CD4-positive, alpha-beta T cell treated with Interleukin-1 beta for 1 hour (primary cell): ENCODE results near the gene SPARC.
A peak's percentile ranks its signal among the peaks of the same experiment; 100 is the strongest.

Experiments used
- DNase-seq, 2 donors: peaks; one replicate each; pipeline ENCODE4 v3.0.0-alpha.2; 2020 to 2022

SPARC gene

DNA sequence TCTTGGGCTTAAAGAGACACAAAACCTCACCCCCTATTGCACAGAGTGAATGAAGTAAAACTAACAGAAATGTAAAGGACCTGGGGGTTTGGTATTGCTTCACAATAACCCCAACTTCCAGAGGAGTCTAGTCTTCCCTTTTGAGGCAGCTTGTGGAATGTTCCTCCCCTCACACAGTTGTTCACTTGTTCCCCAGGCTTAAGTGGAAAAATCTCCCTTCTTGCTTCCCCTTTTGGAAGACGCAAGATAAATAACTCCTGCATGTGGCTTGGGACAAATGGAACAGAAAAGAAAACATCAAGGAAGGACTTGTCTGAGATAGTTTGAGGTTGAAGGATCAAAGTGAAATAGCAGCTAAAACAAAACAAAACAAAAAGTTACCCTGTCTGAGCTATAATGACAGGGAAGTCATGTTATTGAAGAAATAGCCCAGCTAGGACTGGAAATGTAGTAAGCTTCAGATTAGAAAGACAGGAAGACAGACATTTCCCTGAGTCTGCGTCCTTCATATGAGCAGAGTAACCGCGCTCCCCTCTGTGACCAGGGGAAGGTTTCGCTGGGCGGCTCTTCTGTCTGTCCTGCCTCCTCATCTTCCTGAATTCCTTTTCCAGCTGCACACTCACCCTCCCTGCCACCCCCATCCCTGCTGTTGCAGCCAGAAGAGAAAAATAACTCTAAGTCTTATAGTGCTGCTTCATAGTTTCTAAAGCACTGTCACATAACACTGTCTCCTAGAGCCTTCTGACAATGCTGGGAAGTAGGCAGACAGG lies 8.8 kb downstream of the SPARC start:
- DNase-seq: no peak

- DNase-seq: no peak
Measured at GRCh38 chr5:151676719-151677118, 10.0 kb downstream of the SPARC start.

DNA sequence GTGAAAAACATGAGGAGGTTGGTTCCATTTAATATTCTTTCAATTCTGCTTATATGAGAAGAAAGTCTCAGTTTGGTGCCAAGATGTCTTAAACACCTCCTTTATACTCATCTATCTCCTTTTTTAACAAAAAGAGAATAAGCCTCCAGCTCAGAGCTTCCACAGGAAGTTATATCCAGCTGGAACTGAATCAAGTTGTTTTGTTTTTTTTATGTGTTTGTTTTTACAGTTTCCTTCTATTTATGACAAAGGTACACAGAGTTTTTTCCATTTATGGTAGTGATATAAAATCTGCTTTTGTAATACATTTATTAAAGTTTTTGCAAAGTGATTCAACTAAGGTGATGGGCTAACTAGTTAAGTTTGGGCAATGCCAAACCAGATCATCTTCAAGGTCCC lies 10.4 kb downstream of the SPARC start:
- no peak for DNase-seq

GRCh38 chr5:151675611-151676313 lies 11.0 kb downstream of the SPARC start:
- no peak for DNase-seq

DNA sequence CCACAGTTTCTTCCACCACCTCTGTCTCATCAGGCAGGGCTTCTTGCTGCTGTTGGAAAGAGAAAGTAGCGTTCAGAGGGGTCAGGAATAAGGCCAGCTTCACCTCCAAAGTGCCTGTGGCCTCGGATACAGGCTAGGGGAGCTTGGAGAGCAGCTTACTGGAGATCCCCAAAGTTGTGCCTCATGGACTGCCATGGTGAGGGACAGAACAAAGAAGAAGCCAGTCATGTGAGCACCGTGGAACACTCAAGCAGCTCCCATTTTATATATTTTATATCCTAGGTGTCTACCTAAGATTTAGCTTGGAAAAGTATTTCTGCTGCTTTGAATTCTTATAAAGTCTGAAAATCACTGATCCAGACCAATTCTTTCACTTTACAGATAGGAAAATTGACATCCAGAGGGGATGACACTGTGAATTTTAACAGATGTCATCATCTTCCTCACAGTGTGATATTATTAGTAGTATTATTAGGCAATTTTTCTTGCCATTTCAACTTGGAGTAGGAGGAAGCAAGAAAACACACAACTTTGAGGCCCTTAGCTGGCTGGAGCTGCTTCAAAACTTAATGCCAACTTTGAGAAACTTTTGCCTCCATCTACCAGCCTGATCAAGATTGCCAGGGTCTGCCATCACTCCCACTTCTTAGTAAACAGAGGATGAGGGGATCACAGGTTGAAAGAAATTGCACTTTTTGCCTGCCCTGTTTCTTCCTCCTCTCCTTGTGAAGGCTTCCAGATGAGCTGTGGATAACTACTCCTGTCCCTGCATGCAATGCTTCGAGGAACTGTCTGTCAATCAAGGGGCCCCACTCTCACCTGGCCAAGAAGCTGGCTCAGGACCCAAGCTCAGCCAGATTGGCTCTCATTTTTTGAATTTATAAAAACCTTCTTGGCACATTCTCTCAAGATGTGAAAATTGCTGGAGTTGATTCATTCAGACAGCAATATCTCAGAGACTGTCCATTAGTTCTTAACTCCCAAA lies 11.8 kb downstream of the SPARC start:
- no peak for DNase-seq

DNA sequence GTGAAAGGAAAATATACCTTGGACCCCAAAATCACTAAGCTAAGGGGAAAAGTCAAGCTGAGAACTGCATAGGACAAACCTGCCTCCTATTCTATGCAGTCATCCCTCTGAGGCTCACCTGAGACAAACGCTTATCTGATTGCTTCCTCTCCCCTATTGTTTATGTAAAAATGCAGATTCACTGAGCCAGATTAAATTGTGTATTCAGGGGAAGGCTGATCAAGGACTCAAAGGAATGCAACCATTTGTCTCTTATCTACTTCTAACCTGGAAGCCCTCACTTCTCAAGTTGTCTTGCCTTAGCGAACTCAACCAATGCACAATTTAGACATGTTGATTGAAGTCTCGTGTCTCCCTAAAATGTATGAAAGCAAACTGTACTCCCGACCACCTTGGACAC lies 13.3 kb downstream of the SPARC start:
- DNase-seq: no peak

- DNase-seq: no peak
Measured at GRCh38 chr5:151672516-151672915, 14.2 kb downstream of the SPARC start.

- DNase-seq: no peak
Measured at GRCh38 chr5:151671950-151672349, 14.8 kb downstream of the SPARC start.

DNA sequence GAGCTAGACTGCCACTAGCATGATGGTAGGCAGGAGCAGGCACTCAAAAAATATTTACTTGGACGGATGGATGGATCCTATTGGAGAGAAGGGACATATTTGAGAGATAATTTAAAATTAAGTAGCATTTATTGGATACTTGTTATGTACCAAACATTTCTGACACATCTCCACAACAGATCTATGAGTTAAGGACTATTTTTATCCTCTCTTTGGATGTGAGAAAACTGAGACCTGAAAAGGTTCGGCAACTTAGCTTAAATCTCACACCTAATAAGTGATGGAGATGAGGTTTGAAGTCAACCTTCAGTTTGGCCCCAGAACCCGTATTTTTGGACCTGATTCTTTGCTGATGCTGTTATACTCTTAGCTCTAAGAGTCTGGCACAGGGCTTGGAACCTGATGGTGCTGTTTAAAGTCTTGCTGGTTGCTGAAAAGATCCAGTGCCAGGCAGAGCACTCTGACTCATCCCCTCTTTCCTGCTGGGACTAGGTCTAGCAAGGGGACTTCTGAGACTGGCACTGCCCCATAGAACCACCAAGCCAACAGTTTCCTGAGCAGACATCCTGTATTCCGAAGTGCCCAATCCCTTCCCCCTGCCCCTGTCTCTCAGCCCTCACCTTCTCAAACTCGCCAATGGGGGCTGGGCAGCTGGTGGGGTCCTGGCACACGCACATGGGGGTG lies 15.6 kb downstream of the SPARC start:
- no peak for DNase-seq

- no peak for DNase-seq
Measured at GRCh38 chr5:151670083-151670686, 16.5 kb downstream of the SPARC start.

DNA sequence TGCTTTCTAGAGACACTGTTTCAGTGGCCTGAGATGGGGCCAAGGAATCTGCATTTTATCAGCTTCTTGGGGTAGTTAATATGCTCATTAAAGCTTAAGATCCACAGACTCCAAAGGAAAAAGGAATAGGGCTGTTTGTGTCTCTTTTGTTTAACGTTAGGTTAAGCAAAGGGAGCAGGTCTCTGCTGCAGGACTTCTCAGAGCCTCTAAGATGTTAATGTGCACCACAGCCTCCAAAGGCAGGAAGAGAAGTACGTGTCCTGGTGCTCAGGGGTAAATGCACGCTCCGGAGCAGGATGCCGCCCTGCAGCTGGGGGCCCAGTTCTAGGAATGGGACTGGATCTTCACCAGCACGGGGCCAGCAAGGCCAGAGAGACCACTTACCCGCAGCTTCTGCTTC lies 19.6 kb downstream of the SPARC start:
- DNase-seq: no peak

GRCh38 chr5:151665613-151666012 lies 21.1 kb downstream of the SPARC start:
- DNase-seq: no peak

- no peak for DNase-seq
Measured at GRCh38 chr5:151664694-151665585, 21.8 kb downstream of the SPARC start.

DNA sequence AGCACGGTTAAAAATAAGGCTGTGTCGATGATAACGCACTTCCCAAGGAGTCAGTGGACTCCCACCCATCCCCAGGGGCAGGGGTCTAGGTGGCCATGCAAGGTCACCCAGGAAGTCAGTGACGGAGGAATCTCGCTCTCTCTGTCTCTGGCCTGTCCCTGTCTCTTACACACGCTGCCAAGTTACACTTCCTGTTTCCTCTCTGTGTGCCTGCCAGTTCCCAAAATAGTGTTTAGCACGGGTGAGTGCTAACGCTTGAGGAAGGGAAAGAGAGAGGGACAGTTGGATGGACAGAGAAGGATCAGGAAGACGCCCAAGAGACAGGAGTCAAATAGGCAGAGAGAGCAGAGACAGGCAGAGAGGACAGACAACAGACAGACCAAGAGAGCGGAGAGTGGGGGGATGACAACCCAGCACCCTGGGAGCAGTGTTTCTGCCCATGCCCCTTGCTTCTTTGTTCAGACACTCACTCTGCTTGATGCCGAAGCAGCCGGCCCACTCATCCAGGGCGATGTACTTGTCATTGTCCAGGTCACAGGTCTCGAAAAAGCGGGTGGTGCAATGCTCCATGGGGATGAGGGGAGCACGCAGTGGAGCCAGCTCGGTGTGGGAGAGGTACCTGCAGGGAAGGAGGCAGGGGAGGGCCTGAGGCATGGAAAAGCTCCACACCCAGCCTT lies 23.0 kb downstream of the SPARC start:
- DNase-seq: peak in 1 of 2 donors; percentile 14

GRCh38 chr5:151662805-151663204 lies 23.9 kb downstream of the SPARC start:
- DNase-seq: no peak

DNA sequence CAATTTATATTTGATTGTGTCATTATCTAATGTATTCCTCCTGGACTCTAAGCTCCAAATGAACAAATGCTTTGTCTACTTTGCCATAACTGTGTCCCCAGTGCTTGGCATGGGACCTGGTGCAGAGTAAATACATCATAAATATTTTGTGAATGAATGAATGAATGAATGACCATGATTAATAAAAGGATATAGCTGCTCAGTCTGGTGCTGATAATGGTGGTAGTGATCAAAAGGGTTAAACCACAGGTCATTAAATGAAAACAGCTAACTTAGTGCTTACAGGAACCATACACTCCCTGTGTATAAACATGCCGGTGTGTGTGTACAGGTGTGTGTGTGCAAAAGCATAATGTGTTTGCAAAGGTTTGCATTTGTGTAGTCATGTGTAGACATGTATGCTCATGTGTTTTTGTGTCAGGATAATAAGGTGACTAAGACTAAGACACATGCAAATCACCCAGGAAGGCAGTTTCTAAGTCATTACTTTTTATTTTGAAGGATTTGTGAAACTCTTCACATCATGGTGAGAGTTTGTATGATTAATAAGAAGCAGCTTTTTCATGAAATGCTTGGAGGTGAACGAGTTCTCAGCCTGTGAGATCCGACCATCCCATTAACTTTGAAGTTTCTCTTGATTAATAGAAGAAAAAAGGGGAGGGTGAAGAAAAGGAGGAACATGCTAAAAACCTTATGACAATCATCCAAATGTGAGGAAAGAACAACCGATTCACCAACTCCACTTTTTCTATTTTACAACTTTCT lies 24.6 kb downstream of the SPARC start:
- DNase-seq: no peak

DNA sequence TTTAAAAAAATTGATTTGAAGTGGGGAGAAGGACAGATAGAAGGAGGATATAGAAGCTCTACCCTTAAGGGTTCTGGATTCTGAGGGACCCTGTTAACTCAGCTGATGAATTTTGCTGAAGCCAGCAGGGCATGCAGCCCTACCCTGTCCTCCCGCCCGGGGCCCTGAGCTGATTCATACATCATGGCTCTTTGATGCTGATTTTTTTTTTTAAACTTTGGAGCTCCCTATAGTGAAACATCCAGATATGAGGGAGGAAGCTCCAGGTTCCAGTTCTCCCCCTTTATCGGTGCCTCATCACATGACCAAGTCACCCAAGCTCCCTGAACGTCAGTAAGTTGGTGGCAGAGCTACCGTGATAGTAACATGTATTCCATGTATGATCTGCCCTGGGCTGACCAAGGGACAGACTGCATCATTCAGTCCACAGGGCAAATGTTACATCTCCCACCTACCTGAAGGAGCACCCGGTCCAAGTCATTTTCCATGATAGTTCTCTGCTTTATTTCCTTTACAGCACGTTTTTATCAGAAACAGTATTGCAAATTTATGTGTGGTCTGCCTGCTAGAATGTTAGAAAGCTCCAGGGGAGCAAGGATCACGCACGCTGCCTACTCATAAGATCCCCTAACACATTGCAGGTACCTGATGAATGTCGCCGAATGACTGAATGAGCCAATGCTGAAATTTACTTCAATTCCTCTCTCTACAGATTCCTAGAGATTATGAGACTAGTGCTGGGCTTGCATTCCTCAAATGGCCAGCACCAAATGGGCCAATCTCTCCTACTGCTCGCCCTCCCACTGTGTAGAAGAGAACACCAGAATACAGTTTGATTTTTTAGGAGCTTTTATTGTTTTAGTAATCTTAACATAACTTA lies 25.9 kb downstream of the SPARC start:
- no peak for DNase-seq

GRCh38 chr5:151659001-151659754 lies 27.5 kb downstream of the SPARC start:
- peak; percentile 80 for DNase-seq
